ENCODE measurements around the gene FOXP3.
A peak's percentile ranks its signal among the peaks of the same experiment; 100 is the strongest.

Gene FOXP3

GRCh38 chrX:49272421-49272820, 7.9 kb upstream of the FOXP3 start:
- no peak for DNase-seq

- no peak for DNase-seq
Measured at GRCh38 chrX:49271341-49271740, 6.8 kb upstream of the FOXP3 start.

GRCh38 chrX:49270249-49270921, 5.9 kb upstream of the FOXP3 start:
- no peak for DNase-seq

- no peak for DNase-seq
Measured at GRCh38 chrX:49269767-49270248, 5.3 kb upstream of the FOXP3 start, which contains the start of gene PPP1R3F. Gene PPP1R3F (plus strand): TSS chrX:49269793. CDS start chrX:49269870, 77 bp downstream.

- DNase-seq, result peak; percentile 94 to 95
Measured at GRCh38 chrX:49269010-49269766, 4.7 kb upstream of the FOXP3 start.

- no peak for DNase-seq
Measured at GRCh38 chrX:49268702-49269009, 4.1 kb upstream of the FOXP3 start.

GRCh38 chrX:49266523-49267445, 2.3 kb upstream of the FOXP3 start:
- DNase-seq, result no peak

GRCh38 chrX:49263631-49264030, 879 bp downstream of the FOXP3 start:
- no peak for DNase-seq

- DNase-seq, result no peak
Measured at GRCh38 chrX:49262603-49263002, 1.9 kb downstream of the FOXP3 start.

GRCh38 chrX:49260221-49260985, 4.1 kb downstream of the FOXP3 start:
- no peak for DNase-seq

- DNase-seq, result no peak
Measured at GRCh38 chrX:49258749-49259124, 5.8 kb downstream of the FOXP3 start.

GRCh38 chrX:49257846-49258748, 6.4 kb downstream of the FOXP3 start:
- DNase-seq, result no peak

- no peak for DNase-seq
Measured at GRCh38 chrX:49257074-49257790, 7.3 kb downstream of the FOXP3 start.

- no peak for DNase-seq
Measured at GRCh38 chrX:49256268-49256995, 8.1 kb downstream of the FOXP3 start.

- no peak for DNase-seq
Measured at GRCh38 chrX:49254639-49255038, 9.9 kb downstream of the FOXP3 start.

- DNase-seq, result no peak
Measured at GRCh38 chrX:49251325-49251724, 13.2 kb downstream of the FOXP3 start.

GRCh38 chrX:49250578-49250977, 13.9 kb downstream of the FOXP3 start:
- no peak for DNase-seq

GRCh38 chrX:49250066-49250465, 14.4 kb downstream of the FOXP3 start:
- DNase-seq, result no peak

- no peak for DNase-seq
Measured at GRCh38 chrX:49249616-49250015, 14.9 kb downstream of the FOXP3 start.

- DNase-seq, result no peak
Measured at GRCh38 chrX:49249071-49249470, 15.4 kb downstream of the FOXP3 start.
